Measurements from ENCODE around the gene ATP8B4. TPM values are rescaled to one million over a fixed set of nuclear protein-coding genes. Genes with fewer than 3 reads are reported as not detected.

ATP8B4 gene
- total and polyA plus RNA-seq, 10 of the 15 experiments (the other 5 are each of a cell fraction or from before 2014, with no cell fraction given), result 0.02 to 0.94 (median 0.19) TPM

DNA sequence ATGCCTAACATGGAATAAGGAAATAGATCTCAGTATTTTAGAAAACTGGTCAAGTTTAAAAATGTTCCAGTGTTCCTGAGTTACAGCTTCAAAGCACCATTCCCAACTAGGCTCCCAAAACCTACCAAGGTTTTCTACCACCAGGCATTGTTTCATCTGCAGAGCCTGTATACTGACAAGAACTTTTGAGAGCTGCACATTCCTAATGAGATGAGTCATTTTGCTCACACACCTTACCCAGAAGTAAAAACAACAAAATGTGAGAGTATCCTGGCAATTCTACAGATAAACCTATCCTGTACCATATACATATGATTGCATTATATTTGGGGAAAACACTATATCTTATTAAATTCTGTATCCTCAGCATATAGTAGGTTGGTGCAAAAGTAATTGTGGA, 90.7 kb downstream of the ATP8B4 start:
- in situ Hi-C loops (cut with MboI), result no loop called here
- POLR2A ChIA-PET, result no interaction called here
- DNase-seq (ENCODE audit: low read depth, low spot score), result no peak
- CTCF ChIA-PET, result interaction anchor here (1.0 to 1.4 kb wide), 3 partner anchors 19 to 25 kb away, joined by 3 to 5 read pairs (median 3); no protein-coding TSS in a partner anchor
- no peaks in the 10 kb centered on the region for H3K27me3 ChIP-seq (replicated peaks in 1 of 2; ENCODE audit: control insufficient read depth in 2 of 2, insufficient read depth in 2 of 2, low read length in 1 of 2)
- no peak overlapping the region for H2AFZ ChIP-seq (ENCODE audit: control insufficient read depth, low read depth, low read length)
- RAD21 ChIA-PET (ENCODE audit: unreplicated experiment), result interaction anchor here (0.6 kb wide), 1 partner anchor 525 kb away, joined by 5 read pairs; no protein-coding TSS in a partner anchor
- H3K36me3 ChIP-seq (ENCODE audit: control insufficient read depth in 2 of 2, insufficient read depth in 2 of 2, low read length in 1 of 2), result no peaks in the 10 kb centered on the region
- no peak for ATAC-seq
- H3K9me3 ChIP-seq (replicated peaks; ENCODE audit: control insufficient read depth, insufficient read depth, low read length), result no peaks in the 10 kb centered on the region
- H3K79me2 ChIP-seq (ENCODE audit: control insufficient read depth, insufficient read depth, low read length), result no peaks in the 10 kb centered on the region
- H3K27ac ChIP-seq (ENCODE audit: control insufficient read depth, insufficient read depth), result no peak overlapping the region
- no peak for FAIRE-seq
- SMC1A ChIA-PET (ENCODE audit: uncharacterized antibody, unreplicated experiment), result no interaction called here
- no peaks in the 10 kb centered on the region for H3K4me1 ChIP-seq (ENCODE audit: control insufficient read depth, insufficient read depth, low read length)
- no peaks in the 10 kb centered on the region for H4K20me1 ChIP-seq (ENCODE audit: control insufficient read depth, insufficient read depth)
- no peak overlapping the region for H3K4me2 ChIP-seq (ENCODE audit: control insufficient read depth, insufficient read depth)
- no TSS peak for BruUV-seq (replicated peaks)
- H3K9ac ChIP-seq (ENCODE audit: control insufficient read depth, insufficient read depth, low read length), result no peak overlapping the region
- intact Hi-C loops (cut with micrococcal nuclease; ENCODE audit: unreplicated experiment), result no loop called here
- H3K4me3 ChIP-seq, result no peak overlapping the region
- no peak for TF ChIP-seq GABPA (IDR thresholded peaks at IDR 0.05; ENCODE audit: low read depth)
- TF ChIP-seq, protein P1, sequence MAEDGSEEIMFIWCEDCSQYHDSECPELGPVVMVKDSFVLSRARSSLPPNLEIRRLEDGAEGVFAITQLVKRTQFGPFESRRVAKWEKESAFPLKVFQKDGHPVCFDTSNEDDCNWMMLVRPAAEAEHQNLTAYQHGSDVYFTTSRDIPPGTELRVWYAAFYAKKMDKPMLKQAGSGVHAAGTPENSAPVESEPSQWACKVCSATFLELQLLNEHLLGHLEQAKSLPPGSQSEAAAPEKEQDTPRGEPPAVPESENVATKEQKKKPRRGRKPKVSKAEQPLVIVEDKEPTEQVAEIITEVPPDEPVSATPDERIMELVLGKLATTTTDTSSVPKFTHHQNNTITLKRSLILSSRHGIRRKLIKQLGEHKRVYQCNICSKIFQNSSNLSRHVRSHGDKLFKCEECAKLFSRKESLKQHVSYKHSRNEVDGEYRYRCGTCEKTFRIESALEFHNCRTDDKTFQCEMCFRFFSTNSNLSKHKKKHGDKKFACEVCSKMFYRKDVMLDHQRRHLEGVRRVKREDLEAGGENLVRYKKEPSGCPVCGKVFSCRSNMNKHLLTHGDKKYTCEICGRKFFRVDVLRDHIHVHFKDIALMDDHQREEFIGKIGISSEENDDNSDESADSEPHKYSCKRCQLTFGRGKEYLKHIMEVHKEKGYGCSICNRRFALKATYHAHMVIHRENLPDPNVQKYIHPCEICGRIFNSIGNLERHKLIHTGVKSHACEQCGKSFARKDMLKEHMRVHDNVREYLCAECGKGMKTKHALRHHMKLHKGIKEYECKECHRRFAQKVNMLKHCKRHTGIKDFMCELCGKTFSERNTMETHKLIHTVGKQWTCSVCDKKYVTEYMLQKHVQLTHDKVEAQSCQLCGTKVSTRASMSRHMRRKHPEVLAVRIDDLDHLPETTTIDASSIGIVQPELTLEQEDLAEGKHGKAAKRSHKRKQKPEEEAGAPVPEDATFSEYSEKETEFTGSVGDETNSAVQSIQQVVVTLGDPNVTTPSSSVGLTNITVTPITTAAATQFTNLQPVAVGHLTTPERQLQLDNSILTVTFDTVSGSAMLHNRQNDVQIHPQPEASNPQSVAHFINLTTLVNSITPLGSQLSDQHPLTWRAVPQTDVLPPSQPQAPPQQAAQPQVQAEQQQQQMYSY (CRISPR knock-in tag; IDR thresholded peaks at IDR 0.05), result no peak
- TF ChIP-seq PAX8 (IDR thresholded peaks at IDR 0.05), result no peak
- no peak for TF ChIP-seq SUPT20H (IDR thresholded peaks at IDR 0.05; ENCODE audit: borderline replicate concordance, control insufficient read depth, low read depth, low read length)
- no peak for TF ChIP-seq POLR2AphosphoS2 (IDR thresholded peaks at IDR 0.05; ENCODE audit: low read depth, low read length)
- no peak for TF ChIP-seq SREBF1 (IDR thresholded peaks at IDR 0.05; ENCODE audit: low read length)
- TF ChIP-seq, protein P2, sequence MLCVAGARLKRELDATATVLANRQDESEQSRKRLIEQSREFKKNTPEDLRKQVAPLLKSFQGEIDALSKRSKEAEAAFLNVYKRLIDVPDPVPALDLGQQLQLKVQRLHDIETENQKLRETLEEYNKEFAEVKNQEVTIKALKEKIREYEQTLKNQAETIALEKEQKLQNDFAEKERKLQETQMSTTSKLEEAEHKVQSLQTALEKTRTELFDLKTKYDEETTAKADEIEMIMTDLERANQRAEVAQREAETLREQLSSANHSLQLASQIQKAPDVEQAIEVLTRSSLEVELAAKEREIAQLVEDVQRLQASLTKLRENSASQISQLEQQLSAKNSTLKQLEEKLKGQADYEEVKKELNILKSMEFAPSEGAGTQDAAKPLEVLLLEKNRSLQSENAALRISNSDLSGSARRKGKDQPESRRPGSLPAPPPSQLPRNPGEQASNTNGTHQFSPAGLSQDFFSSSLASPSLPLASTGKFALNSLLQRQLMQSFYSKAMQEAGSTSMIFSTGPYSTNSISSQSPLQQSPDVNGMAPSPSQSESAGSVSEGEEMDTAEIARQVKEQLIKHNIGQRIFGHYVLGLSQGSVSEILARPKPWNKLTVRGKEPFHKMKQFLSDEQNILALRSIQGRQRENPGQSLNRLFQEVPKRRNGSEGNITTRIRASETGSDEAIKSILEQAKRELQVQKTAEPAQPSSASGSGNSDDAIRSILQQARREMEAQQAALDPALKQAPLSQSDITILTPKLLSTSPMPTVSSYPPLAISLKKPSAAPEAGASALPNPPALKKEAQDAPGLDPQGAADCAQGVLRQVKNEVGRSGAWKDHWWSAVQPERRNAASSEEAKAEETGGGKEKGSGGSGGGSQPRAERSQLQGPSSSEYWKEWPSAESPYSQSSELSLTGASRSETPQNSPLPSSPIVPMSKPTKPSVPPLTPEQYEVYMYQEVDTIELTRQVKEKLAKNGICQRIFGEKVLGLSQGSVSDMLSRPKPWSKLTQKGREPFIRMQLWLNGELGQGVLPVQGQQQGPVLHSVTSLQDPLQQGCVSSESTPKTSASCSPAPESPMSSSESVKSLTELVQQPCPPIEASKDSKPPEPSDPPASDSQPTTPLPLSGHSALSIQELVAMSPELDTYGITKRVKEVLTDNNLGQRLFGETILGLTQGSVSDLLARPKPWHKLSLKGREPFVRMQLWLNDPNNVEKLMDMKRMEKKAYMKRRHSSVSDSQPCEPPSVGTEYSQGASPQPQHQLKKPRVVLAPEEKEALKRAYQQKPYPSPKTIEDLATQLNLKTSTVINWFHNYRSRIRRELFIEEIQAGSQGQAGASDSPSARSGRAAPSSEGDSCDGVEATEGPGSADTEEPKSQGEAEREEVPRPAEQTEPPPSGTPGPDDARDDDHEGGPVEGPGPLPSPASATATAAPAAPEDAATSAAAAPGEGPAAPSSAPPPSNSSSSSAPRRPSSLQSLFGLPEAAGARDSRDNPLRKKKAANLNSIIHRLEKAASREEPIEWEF (IDR thresholded peaks at IDR 0.05; ENCODE audit: insufficient replicate concordance, low read depth, low read length), result no peak
- TF ChIP-seq KLF5 (IDR thresholded peaks at IDR 0.05; ENCODE audit: partially characterized antibody), result no peak
- TF ChIP-seq, protein P3, sequence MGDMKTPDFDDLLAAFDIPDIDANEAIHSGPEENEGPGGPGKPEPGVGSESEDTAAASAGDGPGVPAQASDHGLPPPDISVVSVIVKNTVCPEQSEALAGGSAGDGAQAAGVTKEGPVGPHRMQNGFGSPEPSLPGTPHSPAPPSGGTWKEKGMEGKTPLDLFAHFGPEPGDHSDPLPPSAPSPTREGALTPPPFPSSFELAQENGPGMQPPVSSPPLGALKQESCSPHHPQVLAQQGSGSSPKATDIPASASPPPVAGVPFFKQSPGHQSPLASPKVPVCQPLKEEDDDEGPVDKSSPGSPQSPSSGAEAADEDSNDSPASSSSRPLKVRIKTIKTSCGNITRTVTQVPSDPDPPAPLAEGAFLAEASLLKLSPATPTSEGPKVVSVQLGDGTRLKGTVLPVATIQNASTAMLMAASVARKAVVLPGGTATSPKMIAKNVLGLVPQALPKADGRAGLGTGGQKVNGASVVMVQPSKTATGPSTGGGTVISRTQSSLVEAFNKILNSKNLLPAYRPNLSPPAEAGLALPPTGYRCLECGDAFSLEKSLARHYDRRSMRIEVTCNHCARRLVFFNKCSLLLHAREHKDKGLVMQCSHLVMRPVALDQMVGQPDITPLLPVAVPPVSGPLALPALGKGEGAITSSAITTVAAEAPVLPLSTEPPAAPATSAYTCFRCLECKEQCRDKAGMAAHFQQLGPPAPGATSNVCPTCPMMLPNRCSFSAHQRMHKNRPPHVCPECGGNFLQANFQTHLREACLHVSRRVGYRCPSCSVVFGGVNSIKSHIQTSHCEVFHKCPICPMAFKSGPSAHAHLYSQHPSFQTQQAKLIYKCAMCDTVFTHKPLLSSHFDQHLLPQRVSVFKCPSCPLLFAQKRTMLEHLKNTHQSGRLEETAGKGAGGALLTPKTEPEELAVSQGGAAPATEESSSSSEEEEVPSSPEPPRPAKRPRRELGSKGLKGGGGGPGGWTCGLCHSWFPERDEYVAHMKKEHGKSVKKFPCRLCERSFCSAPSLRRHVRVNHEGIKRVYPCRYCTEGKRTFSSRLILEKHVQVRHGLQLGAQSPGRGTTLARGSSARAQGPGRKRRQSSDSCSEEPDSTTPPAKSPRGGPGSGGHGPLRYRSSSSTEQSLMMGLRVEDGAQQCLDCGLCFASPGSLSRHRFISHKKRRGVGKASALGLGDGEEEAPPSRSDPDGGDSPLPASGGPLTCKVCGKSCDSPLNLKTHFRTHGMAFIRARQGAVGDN (IDR thresholded peaks at IDR 0.05), result no peak
- no peak for TF ChIP-seq SIX5 (IDR thresholded peaks at IDR 0.05; ENCODE audit: low read depth, low read length, severe bottlenecking)

All from GM12878 (cell line).